ENCODE results near the gene F8.
A peak's percentile ranks its signal among the peaks of the same experiment; 100 is the strongest.
"Not testable (repeated sequence)": the region's sequence is repeated elsewhere in the genome, so short reads cannot be mapped to it uniquely, and the experiment has no call there.

The F8 gene

DNA sequence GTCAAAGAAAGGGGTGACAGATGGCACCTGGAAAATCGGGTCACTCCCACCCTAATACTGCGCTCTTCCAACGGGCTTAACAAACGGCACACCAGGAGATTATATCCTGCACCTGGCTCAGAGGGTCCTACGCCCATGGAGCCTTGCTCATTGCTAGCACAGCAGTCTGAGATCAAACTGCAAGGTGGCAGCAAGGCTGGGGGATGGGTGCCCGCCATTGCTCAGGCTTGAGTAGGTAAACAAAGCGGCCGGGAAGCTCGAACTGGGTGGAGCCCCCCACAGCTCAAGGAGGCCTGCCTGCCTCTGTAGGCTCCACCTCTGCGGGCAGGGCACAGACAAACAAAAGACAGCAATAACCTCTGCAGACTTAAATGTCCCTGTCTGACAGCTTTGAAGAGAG is 83.3 kb downstream of the F8 start:
- not testable (repeated sequence) for H3K79me2 ChIP-seq (ENCODE audit: control insufficient read depth, insufficient read depth, low read length, poor library complexity); H2BK5ac ChIP-seq (ENCODE audit: low read depth, low read length, poor library complexity); H3K9ac ChIP-seq (ENCODE audit: low read length); H2AFZ ChIP-seq (ENCODE audit: insufficient read depth, low read length, poor library complexity); H3K27me3 ChIP-seq (ENCODE audit: insufficient read depth, low read length); H4K12ac ChIP-seq (ENCODE audit: low read depth, low read length); H3K79me1 ChIP-seq (ENCODE audit: low read length); H4K91ac ChIP-seq (ENCODE audit: low read depth, low read length); H3K9me3 ChIP-seq (ENCODE audit: insufficient read depth, low read depth, low read length); H2BK12ac ChIP-seq (ENCODE audit: low read length); H3K14ac ChIP-seq (ENCODE audit: low read length); H3K4ac ChIP-seq (ENCODE audit: low read depth, low read length); H3K36me3 ChIP-seq (ENCODE audit: control insufficient read depth in 1 of 2, insufficient read depth in 2 of 2, low read length in 2 of 2); H3K4me3 ChIP-seq (ENCODE audit: low read depth, low read length); H3K18ac ChIP-seq (ENCODE audit: low read length); H3K23ac ChIP-seq (ENCODE audit: low read length); H3K27ac ChIP-seq (ENCODE audit: low read depth, low read length); H2BK120ac ChIP-seq (ENCODE audit: insufficient read depth, low read length, poor library complexity); H4K8ac ChIP-seq (ENCODE audit: low read depth, low read length); H2AK5ac ChIP-seq (ENCODE audit: low read length); DNase-seq; H3K4me1 ChIP-seq (ENCODE audit: control insufficient read depth in 1 of 2, insufficient read depth in 2 of 2, low read length in 2 of 2); H3K4me2 ChIP-seq (ENCODE audit: low read length)
- no CpG with 5 or more reads among the region's 10 CpGs for WGBS (ENCODE audit: extremely low coverage, insufficient coverage, insufficient read length)

GRCh38 chrX:154924771-154925170 is 97.8 kb downstream of the F8 start:
- not testable (repeated sequence) for H3K23ac ChIP-seq (ENCODE audit: low read length); H2BK5ac ChIP-seq (ENCODE audit: low read depth, low read length, poor library complexity); H3K27ac ChIP-seq (ENCODE audit: low read depth, low read length); H3K79me2 ChIP-seq (ENCODE audit: control insufficient read depth, insufficient read depth, low read length, poor library complexity); H3K36me3 ChIP-seq (ENCODE audit: control insufficient read depth in 1 of 2, insufficient read depth in 2 of 2, low read length in 2 of 2); H3K9ac ChIP-seq (ENCODE audit: low read length); H3K4me3 ChIP-seq (ENCODE audit: low read depth, low read length); H4K91ac ChIP-seq (ENCODE audit: low read depth, low read length); H3K14ac ChIP-seq (ENCODE audit: low read length); H2BK120ac ChIP-seq (ENCODE audit: insufficient read depth, low read length, poor library complexity); H3K4me2 ChIP-seq (ENCODE audit: low read length); H4K12ac ChIP-seq (ENCODE audit: low read depth, low read length); DNase-seq; H3K79me1 ChIP-seq (ENCODE audit: low read length); H3K27me3 ChIP-seq (ENCODE audit: insufficient read depth, low read length); H2AK5ac ChIP-seq (ENCODE audit: low read length); H2AFZ ChIP-seq (ENCODE audit: insufficient read depth, low read length, poor library complexity); H3K18ac ChIP-seq (ENCODE audit: low read length); H2BK12ac ChIP-seq (ENCODE audit: low read length); H3K4ac ChIP-seq (ENCODE audit: low read depth, low read length); H3K4me1 ChIP-seq (ENCODE audit: control insufficient read depth in 1 of 2, insufficient read depth in 2 of 2, low read length in 2 of 2); H3K9me3 ChIP-seq (ENCODE audit: insufficient read depth, low read depth, low read length); H4K8ac ChIP-seq (ENCODE audit: low read depth, low read length)
- WGBS (ENCODE audit: extremely low coverage, insufficient coverage, insufficient read length) = no CpG with 5 or more reads among the region's 5 CpGs

DNA sequence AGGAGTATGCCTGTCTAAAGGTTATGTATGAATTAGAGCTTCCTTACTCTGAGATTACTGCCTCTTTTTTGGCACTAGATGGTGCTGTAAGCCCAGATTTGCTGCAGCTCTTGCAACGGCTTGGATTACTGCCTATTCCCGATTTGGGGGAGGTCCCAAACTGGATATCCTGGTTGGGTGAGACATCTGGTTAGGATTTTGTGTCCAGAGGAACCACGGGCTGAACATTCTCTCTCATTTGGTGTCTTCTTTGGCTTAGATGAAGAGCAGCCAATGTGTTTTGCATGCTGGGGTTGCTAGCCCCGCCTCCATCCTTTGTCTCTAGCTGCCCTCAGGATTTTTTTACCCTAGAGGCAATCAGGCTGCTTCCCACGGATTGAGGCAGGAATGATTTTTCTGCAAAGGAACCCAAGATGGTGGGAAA is 104.5 kb downstream of the F8 start:
- no peaks in the 10 kb centered on the region for H3K9me3 ChIP-seq (ENCODE audit: insufficient read depth, low read depth, low read length)
- H2BK5ac ChIP-seq (ENCODE audit: low read depth, low read length, poor library complexity) = no peak overlapping the region
- peak overlapping the region; percentile 78 for H2AFZ ChIP-seq (ENCODE audit: insufficient read depth, low read length, poor library complexity)
- H4K91ac ChIP-seq (ENCODE audit: low read depth, low read length) = no peak overlapping the region
- WGBS (ENCODE audit: extremely low coverage, insufficient coverage, insufficient read length) = no CpG with 5 or more reads among the region's 5 CpGs
- no peak overlapping the region for H2BK12ac ChIP-seq (ENCODE audit: low read length)
- H3K23ac ChIP-seq (ENCODE audit: low read length) = no peak overlapping the region
- H3K79me1 ChIP-seq (ENCODE audit: low read length) = no peaks in the 10 kb centered on the region
- H3K36me3 ChIP-seq (ENCODE audit: control insufficient read depth in 1 of 2, insufficient read depth in 2 of 2, low read length in 2 of 2) = no peaks in the 10 kb centered on the region
- no peaks in the 10 kb centered on the region for H3K4me1 ChIP-seq (ENCODE audit: control insufficient read depth in 1 of 2, insufficient read depth in 2 of 2, low read length in 2 of 2)
- no peaks in the 10 kb centered on the region for H3K79me2 ChIP-seq (ENCODE audit: control insufficient read depth, insufficient read depth, low read length, poor library complexity)
- H3K18ac ChIP-seq (ENCODE audit: low read length) = no peak overlapping the region
- peak; percentile 33 to 73 for DNase-seq
- no peak overlapping the region for H3K27ac ChIP-seq (ENCODE audit: low read depth, low read length)
- H3K4ac ChIP-seq (ENCODE audit: low read depth, low read length) = no peak overlapping the region
- no peaks in the 10 kb centered on the region for H3K27me3 ChIP-seq (ENCODE audit: insufficient read depth, low read length)
- H2BK120ac ChIP-seq (ENCODE audit: insufficient read depth, low read length, poor library complexity) = no peak overlapping the region
- H3K14ac ChIP-seq (ENCODE audit: low read length) = no peak overlapping the region
- peak overlapping the region; percentile 28 for H4K8ac ChIP-seq (ENCODE audit: low read depth, low read length)
- peak overlapping the region; percentile 56 for H3K4me2 ChIP-seq (ENCODE audit: low read length)
- no peak overlapping the region for H3K4me3 ChIP-seq (ENCODE audit: low read depth, low read length)
- H3K9ac ChIP-seq (ENCODE audit: low read length) = no peak overlapping the region
- no peak overlapping the region for H2AK5ac ChIP-seq (ENCODE audit: low read length)
- H4K12ac ChIP-seq (ENCODE audit: low read depth, low read length) = peak overlapping the region; percentile 43

DNA sequence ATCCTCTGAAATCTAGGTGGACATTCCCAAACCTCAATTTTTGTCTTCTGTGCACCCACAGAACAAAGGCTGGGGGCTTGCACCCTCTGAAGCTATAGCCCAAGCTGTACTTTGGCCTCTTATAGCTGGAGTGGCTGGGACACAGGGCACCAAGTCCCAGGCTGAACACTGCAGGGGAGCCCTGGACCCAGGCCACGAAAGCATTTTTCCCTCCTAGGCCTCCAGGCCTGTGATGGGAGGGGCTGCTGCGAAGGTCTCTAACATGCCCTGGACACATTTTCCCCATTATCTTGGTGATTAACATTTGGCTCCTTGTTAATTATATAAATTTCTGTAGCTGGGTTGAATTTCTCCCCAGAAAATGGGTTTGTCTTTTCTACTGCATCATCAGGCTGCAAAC is 108.5 kb downstream of the F8 start:
- no peaks in the 10 kb centered on the region for H3K36me3 ChIP-seq (ENCODE audit: control insufficient read depth in 1 of 2, insufficient read depth in 2 of 2, low read length in 2 of 2)
- no peak overlapping the region for H3K4me3 ChIP-seq (ENCODE audit: low read depth, low read length)
- H3K79me1 ChIP-seq (ENCODE audit: low read length) = no peaks in the 10 kb centered on the region
- no peak for DNase-seq
- no peak overlapping the region for H2BK5ac ChIP-seq (ENCODE audit: low read depth, low read length, poor library complexity)
- H2BK12ac ChIP-seq (ENCODE audit: low read length) = no peak overlapping the region
- no peak overlapping the region for H4K8ac ChIP-seq (ENCODE audit: low read depth, low read length)
- H3K18ac ChIP-seq (ENCODE audit: low read length) = no peak overlapping the region
- no peak overlapping the region for H3K9ac ChIP-seq (ENCODE audit: low read length)
- H3K79me2 ChIP-seq (ENCODE audit: control insufficient read depth, insufficient read depth, low read length, poor library complexity) = no peaks in the 10 kb centered on the region
- no peaks in the 10 kb centered on the region for H3K9me3 ChIP-seq (ENCODE audit: insufficient read depth, low read depth, low read length)
- no peak overlapping the region for H3K23ac ChIP-seq (ENCODE audit: low read length)
- H3K27me3 ChIP-seq (ENCODE audit: insufficient read depth, low read length) = no peaks in the 10 kb centered on the region
- H2AK5ac ChIP-seq (ENCODE audit: low read length) = no peak overlapping the region
- no peak overlapping the region for H3K4ac ChIP-seq (ENCODE audit: low read depth, low read length)
- H2AFZ ChIP-seq (ENCODE audit: insufficient read depth, low read length, poor library complexity) = no peak overlapping the region
- no peaks in the 10 kb centered on the region for H3K4me1 ChIP-seq (ENCODE audit: control insufficient read depth in 1 of 2, insufficient read depth in 2 of 2, low read length in 2 of 2)
- H3K27ac ChIP-seq (ENCODE audit: low read depth, low read length) = no peak overlapping the region
- H4K12ac ChIP-seq (ENCODE audit: low read depth, low read length) = no peak overlapping the region
- no peak overlapping the region for H4K91ac ChIP-seq (ENCODE audit: low read depth, low read length)
- H3K14ac ChIP-seq (ENCODE audit: low read length) = no peak overlapping the region
- H2BK120ac ChIP-seq (ENCODE audit: insufficient read depth, low read length, poor library complexity) = no peak overlapping the region
- WGBS (ENCODE audit: extremely low coverage, insufficient coverage, insufficient read length) = no CpG with 5 or more reads among the region's 2 CpGs
- H3K4me2 ChIP-seq (ENCODE audit: low read length) = no peak overlapping the region

Data from trophoblast cell (in vitro differentiated cells and primary cell).